ENCODE measurements around the gene SMG6. TPM values are rescaled to one million over a fixed set of nuclear protein-coding genes. Genes with fewer than 3 reads are reported as not detected.

SMG6 gene
- total and polyA plus RNA-seq, 2 of the 8 experiments (the other 6 are each of a cell fraction or from before 2014, with no cell fraction given), result 18.5 to 25.2 TPM

GRCh38 chr17:2191227-2191626 lies 112.4 kb downstream of the SMG6 start:
- Histone ChIP-seq H3K4me3 (ENCODE audit: extremely low read depth in 1 of 4, insufficient read depth in 2 of 4, low read depth in 3 of 4, low read length in 4 of 4) (no peak overlapping the region), H3K14ac (ENCODE audit: insufficient read length) (no peak overlapping the region), H4K20me1 (replicated peaks in 1 of 2; ENCODE audit: control insufficient read depth in 1 of 2, insufficient read depth in 2 of 2, low read length in 2 of 2) (no peaks in the 10 kb centered on the region), H3K4ac (replicated peaks; ENCODE audit: insufficient read length, low read depth, low read length) (no peak overlapping the region), H3K18ac (ENCODE audit: extremely low read depth, low read length) (no peak overlapping the region; the same call in 1 of the 2 replicates), H3K23me2 (ENCODE audit: low read depth, low read length) (no peaks in the 10 kb centered on the region), H2BK5ac (ENCODE audit: low read depth, low read length) (no peak overlapping the region; the same call in 1 of the 2 replicates), H3K79me2 (ENCODE audit: control insufficient read depth in 1 of 2, insufficient read depth in 2 of 2, low read length in 2 of 2) (no peaks in the 10 kb centered on the region), H4K8ac (ENCODE audit: extremely low read depth, insufficient read depth, low read length) (no peak overlapping the region), H3K56ac (replicated peaks; ENCODE audit: insufficient read length, low read depth, low read length) (no peak overlapping the region), H2BK20ac (ENCODE audit: low read length) (no peak overlapping the region), H3K79me1 (ENCODE audit: low read depth, low read length) (no peaks in the 10 kb centered on the region), H2BK12ac (ENCODE audit: low read depth, low read length) (no peak overlapping the region; the same call in 1 of the 2 replicates), H3K4me2 (ENCODE audit: insufficient read depth in 1 of 2, low read depth in 2 of 2, low read length in 2 of 2) (no peak overlapping the region), H4K91ac (replicated peaks; ENCODE audit: insufficient read length, low read length) (no peak overlapping the region), H3K27ac (ENCODE audit: low read depth, low read length) (no peak overlapping the region), H4K5ac (ENCODE audit: insufficient read length, low read depth, low read length) (no peak overlapping the region), H2BK15ac (ENCODE audit: low read length) (no peak overlapping the region; the same call in 1 of the 2 replicates), H2AK5ac (ENCODE audit: low read depth, low read length) (peak overlapping the region; percentile 25; the same call in 1 of the 2 replicates), H2AFZ (ENCODE audit: low read length) (no peak overlapping the region), H3K36me3 (ENCODE audit: control insufficient read depth in 2 of 4, insufficient read depth in 4 of 4, low read length in 3 of 4) (peaks cover 0 to 4% (median 0%) of the 10 kb centered on the region in 4 experiments; a peak in 1 of 8 replicates), H2BK120ac (replicated peaks; ENCODE audit: low read depth, low read length) (no peak overlapping the region), H3K9me3 (ENCODE audit: insufficient read depth in 2 of 2, low read depth in 1 of 2, low read length in 1 of 2) (no peaks in the 10 kb centered on the region), H3K27me3 (replicated peaks in 1 of 4; ENCODE audit: control insufficient read depth in 3 of 4, extremely low read depth in 1 of 4, insufficient read depth in 3 of 4, low read length in 3 of 4) (no peaks in the 10 kb centered on the region), H3K23ac (ENCODE audit: insufficient read length) (no peak overlapping the region), H3K9ac (replicated peaks in 1 of 4; ENCODE audit: extremely low read depth in 1 of 4, low read depth in 3 of 4, low read length in 3 of 4) (no peak overlapping the region), H3K4me1 (replicated peaks in 1 of 4; ENCODE audit: control insufficient read depth in 3 of 4, insufficient read depth in 4 of 4, low read length in 3 of 4) (peaks cover 0 to 12% (median 7%) of the 10 kb centered on the region in 4 experiments; a peak in 5 of 7 replicates)
- no peak for DNase-seq (ENCODE audit: low read depth in 1 of 2, low spot score in 2 of 2)
- TF ChIP-seq CTBP2 (IDR thresholded peaks at IDR 0.05; ENCODE audit: borderline replicate concordance, insufficient read depth, insufficient read length, low read length), result no peak
- TF ChIP-seq HDAC2 (IDR thresholded peaks at IDR 0.05; ENCODE audit: borderline replicate concordance in 1 of 2, low read depth in 2 of 2, low read length in 2 of 2), result no peak
- no peak for TF ChIP-seq USF2 (IDR thresholded peaks at IDR 0.05; ENCODE audit: low read length)
- TF ChIP-seq BACH1 (IDR thresholded peaks at IDR 0.05; ENCODE audit: low read length), result no peak
- TF ChIP-seq SIN3A (conservative IDR thresholded peaks at IDR 0.05 in 1 of 2, IDR thresholded peaks at IDR 0.05 in 1 of 2; ENCODE audit: low read depth in 1 of 2, low read length in 2 of 2), result no peak
- no peak for TF ChIP-seq JUN (IDR thresholded peaks at IDR 0.05; ENCODE audit: low read depth, low read length)
- no peak for TF ChIP-seq RFX5 (IDR thresholded peaks at IDR 0.05; ENCODE audit: borderline replicate concordance, low read depth, low read length)
- TF ChIP-seq EGR1 (IDR thresholded peaks at IDR 0.05; ENCODE audit: borderline replicate concordance, low read depth, low read length), result no peak
- no peak for TF ChIP-seq CHD2 (IDR thresholded peaks at IDR 0.05; ENCODE audit: low read length)
- TF ChIP-seq POLR2AphosphoS5 (IDR thresholded peaks at IDR 0.05; ENCODE audit: low read depth, low read length), result no peak
- no peak for TF ChIP-seq POU5F1 (IDR thresholded peaks at IDR 0.05; ENCODE audit: low read depth, low read length)
- ChIA-PET POLR2A (ENCODE audit: partially characterized antibody) (no interaction called here), CTCF (ENCODE audit: partially characterized antibody) (interaction anchor here (1.4 to 1.6 kb wide), 2 partner anchors 9 to 21 kb away, joined by 4 read pairs; no protein-coding TSS in a partner anchor)
- no peak for FAIRE-seq
- WGBS, 2 experiments (ENCODE audit: extremely low coverage in 1 of 2, insufficient coverage in 1 of 2, insufficient read length in 1 of 2, insufficient replicate concordance in 2 of 2, low coverage in 1 of 2, low lambda C conversion rate in 2 of 2, missing lambda C conversion rate in 1 of 2), result 78% methylated on average over 6 of the region's 6 CpGs; no CpG with 5 or more reads in 1 of the 2 experiments
